GM19324 (cell line): ENCODE data around the gene UGT2A3.
"Not testable (repeated sequence)": the region's sequence is repeated elsewhere in the genome, so short reads cannot be mapped to it uniquely, and the experiment has no call there.

Source experiments
- ATAC-seq: cut with Tn5 transposase; IDR thresholded peaks from one replicate; pipeline ENCODE4 v1.9.1; 2021; ENCODE audit warnings: mild to moderate bottlenecking, moderate library complexity; ENCODE audit not compliant: unreplicated experiment, low FRiP score

UGT2A3 gene

DNA sequence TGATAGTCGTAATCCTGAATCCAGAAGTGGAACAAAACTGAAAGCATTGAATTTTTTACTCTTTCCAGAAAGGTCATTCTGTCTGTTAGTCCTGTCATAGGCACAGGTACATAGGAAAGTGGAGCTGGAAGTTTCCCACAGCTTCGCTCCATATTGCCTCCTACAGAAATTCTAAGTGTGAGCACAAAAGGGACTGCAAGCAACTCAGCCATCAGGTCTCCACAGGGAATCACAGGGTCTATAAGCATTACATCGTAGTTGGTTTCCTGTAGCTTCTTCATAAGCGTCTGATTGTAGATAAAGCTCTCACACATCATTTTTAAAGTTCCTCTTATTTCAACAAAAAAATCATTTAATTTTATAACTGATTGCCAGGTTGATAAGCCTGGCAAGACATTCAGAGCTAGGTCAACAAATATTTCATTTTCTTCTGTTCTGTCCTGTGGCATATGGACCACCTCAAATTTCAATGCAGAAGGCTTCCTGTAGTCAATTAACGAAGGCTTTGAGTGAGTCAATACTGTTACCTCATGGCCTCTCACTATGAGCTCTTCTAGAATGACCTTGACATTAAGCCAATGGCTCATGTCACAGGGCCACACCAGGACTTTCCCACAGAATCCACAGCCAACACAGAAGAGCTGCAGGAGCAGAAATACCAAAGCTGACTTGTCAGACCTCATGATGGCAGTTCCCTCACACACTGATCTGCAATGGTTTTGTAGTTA lies at the start of gene UGT2A3:
Gene UGT2A3 (minus strand): TSS at position 727 of the 728 bp plus-strand sequence. CDS start 44 bp downstream, at position 683.
- no peak for ATAC-seq

DNA sequence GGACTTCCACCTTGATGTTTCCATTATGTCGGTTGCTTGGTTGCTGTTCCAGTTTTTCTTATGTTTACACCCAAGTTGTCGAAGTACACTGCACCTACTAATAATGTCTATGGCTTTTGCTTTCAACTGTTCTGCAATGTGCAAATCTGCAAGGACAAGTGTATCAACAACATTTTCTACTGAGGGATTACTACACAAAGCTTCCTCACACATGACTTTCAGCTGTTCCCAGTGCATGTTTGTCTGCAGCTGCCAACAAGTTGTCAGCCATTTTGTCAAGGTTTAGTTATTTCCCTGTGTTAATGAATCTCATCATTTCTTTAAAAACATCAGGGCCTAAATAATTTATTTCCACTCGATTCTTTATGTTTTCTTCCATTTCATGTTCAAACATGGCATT lies 45.4 kb upstream of the UGT2A3 start:
- no peak for ATAC-seq

DNA sequence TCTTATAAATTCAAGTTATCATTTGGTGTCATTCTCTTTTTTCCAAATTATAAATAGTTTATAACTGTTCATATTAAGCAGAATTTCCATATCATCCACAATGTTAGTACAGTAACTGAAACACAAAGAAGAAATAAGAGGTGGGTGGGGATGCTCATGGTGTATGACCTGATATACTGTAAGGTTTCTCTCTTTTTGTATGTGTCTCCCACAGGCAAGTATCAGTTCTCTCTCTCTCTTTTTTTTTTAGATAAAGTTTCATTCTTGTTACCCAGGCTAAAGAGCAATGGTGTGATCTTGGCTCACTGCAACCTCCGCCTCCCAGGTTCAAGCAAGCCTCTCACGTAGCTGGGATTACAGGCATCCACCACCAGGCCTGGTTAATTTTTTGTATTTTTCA lies 43.7 kb upstream of the UGT2A3 start:
- ATAC-seq: peak; percentile 49

DNA sequence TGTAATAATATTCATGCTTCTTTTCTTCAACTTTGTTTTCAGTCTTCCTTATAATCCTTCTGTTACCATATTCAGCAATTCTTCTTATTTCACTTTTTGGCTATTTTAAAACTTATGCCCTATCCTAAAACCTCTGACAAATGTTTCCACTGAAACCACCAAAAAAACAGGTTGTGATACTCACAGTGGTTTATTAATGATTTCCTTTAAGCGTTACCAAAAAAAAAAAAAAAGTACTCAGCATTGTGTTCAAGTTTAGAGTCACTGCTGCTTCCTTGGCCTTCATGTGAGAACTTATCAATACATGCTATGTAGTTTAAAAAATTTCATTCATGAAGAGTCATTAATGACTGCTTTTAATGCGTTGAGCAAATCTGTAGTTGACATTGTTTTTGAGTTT lies 35.4 kb upstream of the UGT2A3 start:
- peak; percentile 72 for ATAC-seq

DNA sequence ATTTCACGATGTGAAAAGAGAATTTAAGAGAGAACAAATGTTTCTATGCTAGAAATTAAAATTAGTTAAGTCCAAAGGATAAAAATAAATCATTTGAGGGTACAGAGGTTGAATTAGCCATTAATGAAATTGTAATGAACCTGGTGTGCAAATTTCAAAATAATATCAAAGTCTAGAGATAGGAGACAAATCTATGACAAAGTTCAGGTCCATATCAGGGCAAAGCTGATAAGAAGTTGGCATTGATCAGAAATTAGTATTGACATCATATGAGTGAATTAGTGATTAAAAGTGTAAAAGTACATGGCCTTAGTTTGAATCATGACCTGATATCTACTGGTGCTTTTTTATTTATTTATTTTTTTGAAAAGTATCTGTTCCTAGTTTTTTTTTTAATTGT lies 33.8 kb upstream of the UGT2A3 start:
- no peak for ATAC-seq

DNA sequence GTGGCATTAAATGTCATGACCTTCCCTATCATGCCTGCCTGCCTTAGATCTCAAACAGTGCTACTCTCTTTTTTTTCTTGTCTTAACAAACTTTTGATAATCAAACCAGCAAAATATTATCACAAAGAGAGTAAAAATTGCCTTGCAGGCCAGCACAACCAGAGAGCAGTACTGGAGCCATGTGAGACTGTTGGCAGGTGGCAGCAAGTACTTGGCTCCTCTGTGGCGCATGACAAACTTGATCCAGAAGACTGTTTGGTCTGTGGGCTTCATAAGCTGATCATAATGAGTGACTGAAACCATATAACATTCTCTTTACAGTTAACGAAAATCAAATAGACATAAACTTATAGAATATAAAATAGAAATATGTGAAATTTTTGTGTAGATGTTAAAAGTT lies 33.3 kb upstream of the UGT2A3 start:
- ATAC-seq: no peak

DNA sequence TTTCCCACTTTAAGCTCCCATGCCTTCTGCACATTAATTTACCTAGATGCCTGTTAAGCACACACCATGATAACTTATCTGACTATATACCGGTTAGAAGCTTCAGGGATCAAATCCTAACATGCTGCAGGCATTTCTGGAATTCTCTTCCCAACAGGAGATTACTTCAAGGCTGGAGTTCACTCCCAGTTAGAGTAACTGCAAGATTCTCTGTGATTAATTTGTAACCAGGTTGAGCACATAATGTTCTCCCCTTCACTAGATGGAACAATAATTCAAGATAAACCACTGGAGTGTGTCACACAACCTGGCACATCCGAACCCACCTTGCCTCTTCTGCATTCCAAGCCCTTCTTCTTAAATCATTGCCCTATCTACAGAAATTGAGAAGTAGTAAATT lies 11.8 kb upstream of the UGT2A3 start:
- no peak for ATAC-seq

DNA sequence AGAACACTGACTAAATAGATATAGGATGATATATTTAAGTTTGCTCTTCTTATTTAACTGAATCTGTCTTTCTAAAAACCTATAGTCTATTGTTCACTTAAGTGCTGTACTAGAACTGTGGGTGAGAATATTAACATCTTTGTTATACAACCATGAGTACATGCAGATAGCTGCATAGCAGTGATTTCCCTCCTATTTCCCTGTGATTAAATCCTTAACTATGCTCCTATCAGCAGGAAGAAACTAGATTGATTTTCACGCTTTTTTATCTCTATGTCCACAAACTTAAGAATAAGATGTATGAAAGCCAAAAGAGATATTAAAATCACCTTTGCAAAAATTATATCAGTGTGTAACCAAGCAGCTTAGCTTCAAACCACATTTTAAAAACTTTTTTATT lies 11.3 kb upstream of the UGT2A3 start:
- ATAC-seq: no peak

DNA sequence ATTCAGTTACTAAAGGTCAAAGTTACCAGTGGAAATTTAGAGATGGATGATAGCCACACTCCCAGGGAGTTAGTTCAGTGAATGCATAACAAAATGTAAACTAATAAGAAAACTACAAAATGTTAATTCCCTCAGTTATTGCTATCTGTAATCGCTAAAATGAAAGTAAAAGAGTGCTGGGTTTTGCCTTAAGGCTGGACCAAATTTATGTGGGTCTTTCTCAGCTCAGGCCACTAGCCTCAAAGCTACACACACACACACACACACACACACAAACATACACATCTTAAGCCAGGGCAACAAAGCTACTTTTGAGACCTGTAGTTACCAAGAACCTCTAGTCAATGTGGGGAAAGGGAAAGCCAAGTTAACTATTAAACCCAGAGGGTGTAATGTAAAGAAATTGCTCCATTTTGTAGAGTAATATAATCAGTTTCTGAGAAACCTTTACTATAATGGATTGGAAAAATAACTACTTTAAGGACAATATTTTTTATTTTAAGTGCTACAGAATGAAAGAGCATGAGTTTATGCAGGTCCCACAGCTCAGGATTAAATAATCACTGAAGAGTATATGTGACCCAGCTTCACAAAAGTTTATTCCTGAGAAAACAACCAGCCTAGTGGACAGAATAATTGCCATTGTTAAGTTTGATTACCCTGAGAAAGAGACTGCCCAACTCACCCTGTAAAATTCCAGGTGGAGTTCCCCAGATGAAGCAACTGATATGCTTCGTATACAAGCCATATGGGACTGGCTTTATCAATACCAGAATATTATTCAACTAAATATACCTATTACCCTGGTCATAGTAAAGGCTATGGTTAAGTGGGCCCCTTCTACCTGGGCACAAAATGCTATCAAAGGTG lies 8.9 kb upstream of the UGT2A3 start:
- ATAC-seq: no peak

DNA sequence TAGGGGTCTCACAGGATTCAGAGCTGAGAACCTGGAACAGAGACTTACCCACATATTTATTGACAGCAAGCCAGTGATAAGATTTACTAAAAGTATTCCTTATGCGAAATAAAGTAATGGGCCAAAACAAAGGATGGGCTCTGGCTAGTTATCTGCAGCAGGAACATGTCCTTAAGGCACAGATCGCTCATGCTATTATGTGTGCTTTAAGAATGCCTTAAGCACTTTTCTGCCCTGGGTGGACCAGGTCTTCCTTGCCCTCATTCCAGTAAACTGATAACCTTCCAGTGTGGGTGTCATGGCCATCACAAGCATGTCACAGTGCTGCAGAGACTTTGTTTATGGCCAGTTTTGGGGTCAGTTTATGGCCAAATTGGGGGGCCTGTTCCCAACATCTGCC lies 7.5 kb upstream of the UGT2A3 start:
- not testable (repeated sequence) for ATAC-seq

DNA sequence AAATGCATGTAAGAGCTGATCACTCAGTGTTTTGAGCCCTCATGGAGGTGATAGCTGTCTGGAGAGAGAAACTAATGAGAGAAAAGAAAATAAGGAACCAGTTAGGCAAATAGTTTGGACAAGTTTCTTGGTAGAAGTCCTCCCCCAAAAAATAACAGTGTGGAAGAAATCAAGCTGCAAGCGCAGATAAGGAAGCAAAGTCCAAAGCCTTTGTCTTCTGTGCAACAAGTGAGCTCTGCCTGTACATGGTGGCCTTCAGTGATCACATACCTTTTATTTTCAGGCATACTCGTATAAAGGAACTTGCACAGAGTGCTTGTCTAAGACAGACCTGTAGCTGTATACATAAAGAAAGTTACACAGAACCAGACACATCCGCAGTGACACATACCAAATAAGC lies 2.5 kb upstream of the UGT2A3 start:
- ATAC-seq: no peak

DNA sequence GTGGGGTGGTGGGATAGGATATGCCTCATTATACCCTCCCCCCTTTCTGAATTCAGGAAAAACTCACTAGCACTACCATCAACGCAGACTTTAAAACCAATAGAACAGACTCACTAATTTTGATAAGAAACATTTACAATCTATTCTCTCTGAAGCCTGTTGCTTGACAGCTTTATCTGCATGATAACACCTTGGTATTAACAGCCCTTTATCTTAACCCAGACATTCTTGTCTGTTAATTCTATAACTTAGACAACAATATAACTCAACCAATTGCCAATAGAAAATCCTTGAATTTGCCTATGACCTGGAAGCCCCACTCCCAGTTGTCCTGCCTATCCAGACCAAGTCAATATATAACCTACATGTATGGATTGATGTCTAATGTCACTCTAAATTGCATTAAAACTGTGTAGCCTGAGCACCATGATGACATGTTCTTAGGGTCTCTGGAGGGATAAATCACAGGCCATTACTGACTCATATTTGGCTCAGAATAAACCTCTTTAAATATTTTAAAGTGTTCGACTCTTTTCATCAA lies 1.5 kb upstream of the UGT2A3 start:
- no peak for ATAC-seq

DNA sequence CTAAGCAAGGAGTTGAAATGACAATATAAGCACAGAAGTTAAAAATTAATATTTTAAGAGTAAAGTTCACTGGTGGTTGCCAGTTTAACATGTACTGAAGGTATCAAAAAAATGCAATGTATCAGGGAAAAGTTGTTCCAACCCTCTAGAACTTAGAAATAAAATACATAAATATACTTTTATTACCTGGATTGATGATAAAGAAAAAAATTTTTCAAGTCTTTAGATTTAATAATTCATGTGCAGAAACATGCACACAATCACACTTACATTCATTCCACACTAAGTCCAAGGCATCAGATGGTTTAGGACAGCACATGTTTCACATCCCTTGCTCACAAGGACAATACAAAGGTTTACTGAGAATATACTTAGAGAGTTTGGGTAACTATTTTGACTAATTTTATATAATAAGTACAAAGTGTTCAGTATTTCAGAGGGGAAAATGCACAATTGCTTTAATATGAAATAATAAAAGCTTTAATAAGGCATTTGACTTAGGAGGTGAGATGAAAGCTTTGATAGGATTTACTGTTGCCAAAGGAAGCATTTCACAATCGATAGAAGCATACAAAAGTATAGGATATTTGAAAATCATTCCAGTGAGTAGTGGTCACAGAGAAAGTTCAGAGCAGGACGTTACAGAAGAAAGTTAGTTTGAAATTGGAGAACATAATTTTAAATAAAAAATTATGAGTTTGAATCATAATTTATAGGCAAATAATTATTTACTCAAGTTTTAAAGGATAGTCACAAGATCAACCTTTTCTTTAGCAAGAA lies 392 bp upstream of the UGT2A3 start:
- no peak for ATAC-seq

DNA sequence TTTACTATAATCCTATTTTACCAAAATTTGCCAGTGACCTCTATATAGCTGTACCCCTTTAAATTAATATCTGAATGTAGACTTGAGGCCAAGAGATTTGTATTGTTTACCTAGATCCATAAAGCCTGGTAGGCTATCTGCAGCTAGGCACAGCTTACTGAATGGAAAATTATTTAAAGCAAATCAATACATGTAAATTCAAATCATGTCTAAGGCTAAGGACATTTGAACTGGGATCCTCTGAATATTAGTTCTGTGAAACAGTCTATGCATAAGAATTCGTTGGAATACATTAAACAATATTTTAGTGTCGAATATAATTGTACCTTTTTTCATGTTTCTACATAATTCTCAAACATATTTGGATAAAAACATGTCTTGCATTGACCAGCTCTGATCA lies 1.6 kb downstream of the UGT2A3 start:
- no peak for ATAC-seq

DNA sequence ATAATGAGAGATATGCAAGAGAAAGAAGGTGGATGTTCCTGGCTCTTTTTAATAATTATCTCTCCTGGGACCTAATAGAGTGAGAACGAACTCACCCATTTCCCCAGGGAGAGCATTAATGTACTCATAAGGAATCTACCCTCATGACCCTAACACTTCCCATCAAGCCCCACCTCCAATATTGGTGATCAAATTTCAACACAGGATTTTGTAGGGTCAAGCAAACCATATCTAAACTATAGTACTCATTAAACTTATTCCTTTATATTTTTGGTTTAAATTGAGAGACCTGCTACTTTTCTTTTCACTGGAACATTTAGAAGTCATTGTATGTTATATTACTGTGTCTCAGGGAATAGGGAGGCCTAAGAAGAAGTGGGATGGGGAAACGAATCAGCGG lies 2.6 kb downstream of the UGT2A3 start:
- ATAC-seq: no peak

DNA sequence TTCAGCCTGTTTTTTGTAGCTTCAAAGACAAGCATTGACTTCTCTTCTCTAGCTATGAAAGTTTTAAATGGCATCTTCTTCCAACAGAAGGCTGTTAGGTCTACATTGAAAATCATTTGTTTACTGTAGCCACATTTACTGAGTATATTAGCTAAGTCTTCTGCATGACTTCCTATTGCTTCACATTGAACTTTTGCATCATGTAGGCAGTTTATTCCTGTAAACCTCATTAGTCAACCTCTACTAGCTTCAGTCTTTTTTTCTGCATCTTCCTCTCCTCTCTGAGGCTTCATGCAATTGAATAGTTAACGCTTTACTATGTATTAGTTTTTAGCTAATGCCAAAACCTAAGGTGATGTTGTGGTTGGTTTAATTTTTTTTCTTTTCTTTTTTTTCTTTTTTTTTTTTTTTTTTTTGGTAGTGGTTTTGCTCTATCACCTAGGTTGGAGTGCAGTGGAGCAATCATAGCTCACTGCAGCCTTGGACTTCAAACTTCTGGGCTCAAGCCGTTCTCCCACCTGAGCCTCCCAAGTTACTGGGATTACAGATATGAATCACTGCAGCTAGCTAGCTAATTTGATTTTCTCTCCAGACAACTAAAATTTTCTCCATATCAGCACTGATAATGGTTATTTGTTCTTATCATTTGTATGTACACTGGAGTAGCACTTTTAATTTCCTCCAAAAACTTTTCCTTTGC lies 3.4 kb downstream of the UGT2A3 start:
- ATAC-seq: no peak

DNA sequence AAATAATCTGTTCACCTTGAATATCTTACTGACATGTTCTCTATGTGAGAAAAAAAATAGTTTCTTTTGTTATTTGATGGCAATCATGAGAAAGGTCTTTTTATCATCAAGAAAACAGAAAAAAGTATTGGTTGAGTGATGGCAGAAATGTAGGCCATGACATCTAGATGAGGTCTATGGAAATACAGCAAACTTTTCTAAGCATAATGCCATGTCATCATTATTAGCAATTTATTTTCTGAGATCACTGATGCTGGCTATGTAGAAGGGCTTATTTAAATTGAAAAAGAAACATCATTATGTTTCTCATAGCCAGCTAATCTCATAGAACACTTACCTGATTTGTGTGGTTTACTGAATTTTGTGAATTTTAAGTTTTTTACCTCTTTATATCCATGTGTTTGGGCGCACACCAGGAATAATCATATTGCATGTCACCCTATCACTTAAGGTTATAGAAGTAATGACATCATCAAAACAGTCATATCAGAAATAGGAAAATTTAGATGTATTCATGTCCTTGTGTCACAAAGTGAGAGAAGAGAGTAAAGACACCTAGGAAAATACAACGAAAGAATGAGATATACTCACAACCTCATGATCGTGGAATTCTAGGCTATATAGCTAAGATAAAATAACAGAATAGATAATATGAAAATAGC lies 22.4 kb downstream of the UGT2A3 start:
- ATAC-seq: no peak

DNA sequence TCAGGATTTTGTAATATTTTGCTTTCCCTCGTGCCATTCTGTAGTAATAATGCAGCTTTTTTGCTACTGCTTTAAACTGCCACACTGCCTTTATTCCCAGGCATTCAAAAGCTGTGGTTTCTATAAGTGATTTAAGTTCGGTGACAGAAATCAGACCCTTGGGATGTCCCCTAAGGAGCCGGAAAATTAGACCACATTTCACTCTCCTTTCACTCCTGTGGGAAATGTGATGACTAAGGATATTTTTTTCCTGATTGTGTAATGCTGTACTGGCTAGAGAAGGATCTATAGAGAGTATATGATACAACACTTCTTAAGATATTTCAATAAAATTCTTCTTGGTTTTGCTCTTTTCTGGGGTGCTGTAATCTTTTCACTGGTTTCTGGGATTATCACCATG lies 24.4 kb downstream of the UGT2A3 start:
- ATAC-seq: no peak

DNA sequence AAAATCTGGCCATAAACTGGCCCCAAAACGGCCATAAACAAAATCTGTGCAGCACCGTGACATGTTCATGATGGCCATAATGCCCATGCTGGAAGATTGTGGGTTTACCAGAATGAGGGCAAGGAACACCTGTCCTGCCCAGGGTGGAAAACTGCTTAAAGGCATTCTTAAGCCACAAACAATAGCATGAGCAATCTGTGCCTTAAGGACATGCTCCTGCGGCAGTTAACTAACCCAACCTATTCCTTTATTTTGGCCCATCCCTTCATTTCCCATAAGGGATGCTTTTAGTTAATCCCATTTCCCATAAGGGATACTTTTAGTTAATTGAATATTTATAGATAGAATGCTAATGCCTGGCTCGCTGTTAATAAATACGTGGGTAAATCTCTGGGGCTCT lies 29.4 kb downstream of the UGT2A3 start:
- not testable (repeated sequence) for ATAC-seq

DNA sequence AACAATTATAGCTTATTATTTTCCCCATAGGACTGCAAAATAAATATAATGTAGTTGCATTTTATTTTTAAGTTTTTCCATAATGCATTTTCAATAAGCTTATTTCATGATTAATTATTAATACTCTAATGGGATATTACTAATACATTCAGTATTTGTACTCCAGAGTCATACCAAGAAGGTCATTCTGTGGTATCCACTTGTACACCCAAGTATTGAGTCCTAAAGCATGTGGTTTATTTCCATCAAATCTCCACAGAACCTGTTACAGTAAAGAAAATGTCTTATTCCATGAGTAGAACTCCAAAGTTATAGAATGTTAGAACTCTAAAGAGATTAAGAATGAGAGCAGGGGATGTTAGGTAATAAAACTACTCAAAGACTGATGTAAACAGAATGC lies 30.6 kb downstream of the UGT2A3 start:
- ATAC-seq: no peak
